GM23338 (cell line): ENCODE results near the gene FOCAD. TPM values are rescaled to one million over a fixed set of nuclear protein-coding genes. Genes with fewer than 3 reads are reported as not detected.

Experiments
- ATAC-seq: fragments of 200-7000 bp; cut with Tn5 transposase; 3 replicates; pipeline ENCODE4 v1.9.1; 2020
- DNase-seq: peaks from one replicate; pipeline ENCODE4 v3.0.0-alpha.2; 2015; ENCODE audit warnings: low spot score
- H2AFZ ChIP-seq: fragments of 200-600 bp; sonication (generic); 2 replicates; pipeline ENCODE4 v1.8.0; 2016; ENCODE audit warnings: antibody characterized with exemption, mild to moderate bottlenecking, moderate library complexity
- H3F3A ChIP-seq: fragments of 200-600 bp; sonication (generic); replicated peaks from 2 replicates; pipeline ENCODE4 v1.8.0; 2017; ENCODE audit warnings: antibody characterized with exemption, mixed run types, low read depth
- H3K27ac ChIP-seq: fragments of 200-600 bp; sonication (generic); 2 replicates; pipeline ENCODE4 v1.6.1; 2016; ENCODE audit warnings: low read depth
- H3K27me3 ChIP-seq: fragments of 200-600 bp; sonication (generic); 2 replicates; pipeline ENCODE4 v1.8.0; 2016; ENCODE audit warnings: mild to moderate bottlenecking, mixed run types, moderate library complexity; ENCODE audit not compliant: insufficient read depth
- H3K36me3 ChIP-seq: fragments of 200-600 bp; sonication (generic); 2 replicates; pipeline ENCODE4 v1.8.0; 2016; ENCODE audit warnings: mild to moderate bottlenecking; ENCODE audit not compliant: insufficient read depth
- H3K4me1 ChIP-seq: fragments of 200-600 bp; sonication (generic); 2 replicates; pipeline ENCODE4 v1.8.0; 2016; ENCODE audit warnings: mild to moderate bottlenecking, moderate library complexity; ENCODE audit not compliant: insufficient read depth
- H3K4me2 ChIP-seq: fragments of 200-600 bp; sonication (generic); 2 replicates; pipeline ENCODE4 v1.7.1; 2017; ENCODE audit warnings: mixed run types
- H3K4me3 ChIP-seq: fragments of 200-600 bp; sonication (generic); 2 replicates; pipeline ENCODE4 v1.6.1; 2016; ENCODE audit warnings: mixed run types
- H3K79me2 ChIP-seq: fragments of 200-600 bp; sonication (generic); replicated peaks from 2 replicates; pipeline ENCODE4 v1.8.0; 2017; ENCODE audit warnings: mild to moderate bottlenecking; ENCODE audit not compliant: insufficient read depth
- H3K9me2 ChIP-seq: fragments of 200-600 bp; sonication (generic); 2 replicates; pipeline ENCODE4 v1.8.0; 2017; ENCODE audit not compliant: insufficient read depth
- H4K20me1 ChIP-seq: fragments of 200-600 bp; sonication (generic); replicated peaks from 2 replicates; pipeline ENCODE4 v1.8.0; 2017; ENCODE audit warnings: mild to moderate bottlenecking; ENCODE audit not compliant: insufficient read depth
- H3K27ac Mint-ChIP-seq: 2 replicates; pipeline ENCODE4 v1.8.0; 2020; ENCODE audit warnings: inconsistent platforms, mild to moderate bottlenecking, moderate library complexity, mixed read lengths
- H3K27me3 Mint-ChIP-seq: 3 replicates; pipeline ENCODE4 v1.8.0; 2022; ENCODE audit warnings: low read depth, mild to moderate bottlenecking, moderate library complexity, mixed read lengths, inconsistent platforms; ENCODE audit not compliant: insufficient read depth, poor library complexity
- H3K36me3 Mint-ChIP-seq: 3 replicates; pipeline ENCODE4 v1.8.0; 2021; ENCODE audit warnings: low read depth, mild to moderate bottlenecking, inconsistent platforms, moderate library complexity, mixed read lengths
- H3K4me1 Mint-ChIP-seq: 3 replicates; pipeline ENCODE4 v1.8.0; 2020; ENCODE audit warnings: mild to moderate bottlenecking, inconsistent platforms, mixed read lengths
- H3K4me3 Mint-ChIP-seq: 3 replicates; pipeline ENCODE4 v1.8.0; 2021; ENCODE audit warnings: moderate library complexity, mild to moderate bottlenecking, inconsistent platforms, mixed read lengths
- H3K9me3 Mint-ChIP-seq: 3 replicates; pipeline ENCODE4 v1.8.0; 2020; ENCODE audit warnings: moderate library complexity, mild to moderate bottlenecking, inconsistent platforms, mixed read lengths
- EZH2 ChIP-seq: fragments of 200-600 bp; sonication (generic); IDR thresholded peaks from one replicate; pipeline ENCODE4 v1.8.0; 2017; ENCODE audit warnings: antibody characterized with exemption, mild to moderate bottlenecking, low read depth; ENCODE audit not compliant: unreplicated experiment
- EZH2phosphoT487 ChIP-seq: fragments of 200-600 bp; sonication (generic); IDR thresholded peaks from one replicate; pipeline ENCODE4 v1.8.1; 2018; ENCODE audit warnings: antibody characterized with exemption; ENCODE audit not compliant: unreplicated experiment
- POLR2AphosphoS5 ChIP-seq: IDR thresholded peaks from 2 replicates; pipeline ENCODE4 v1.6.1; 2016; ENCODE audit warnings: antibody characterized with exemption, low read depth
- STAT1 ChIP-seq: IDR thresholded peaks from one replicate; pipeline ENCODE4 v1.6.1; 2016; ENCODE audit warnings: antibody characterized with exemption; ENCODE audit not compliant: unreplicated experiment
- ZNF114 ChIP-seq: fragments of 250-450 bp; sonication (Bioruptor Pico); IDR thresholded peaks from 2 replicates; pipeline ENCODE4 v1.5.0; 2020; ENCODE audit warnings: mild to moderate bottlenecking, moderate library complexity
- polyA plus RNA-seq: library from polyadenylated mRNA; unstranded; fragments of >200 nt; fragmentation: Nextera tagmentation; extraction: Ambion mirVana; gene quantifications from 2 replicates; pipeline ENCODE4 v1.2.1, GENCODE V29; 2016
- total RNA-seq: library from RNA; depleted of rRNA; stranded (reverse); fragments of >200 nt; shearing (Covaris generic); gene quantifications from 2 replicates; pipeline ENCODE4 v1.2.3, GENCODE V29; 2014
- TF ChIP-seq, protein P1 (sequence below), 2 experiments: fragments of 200-600 bp in 1 of 2; sonication (generic) in 1 of 2; conservative IDR thresholded peaks; 2 replicates each; pipeline versions ENCODE4 v1.5.1 to v1.6.1; 2016 to 2017; ENCODE audit warnings: antibody characterized with exemption in 2 of 2, low read depth in 2 of 2, mild to moderate bottlenecking in 2 of 2, moderate library complexity in 1 of 2
- TF ChIP-seq, protein P2 (sequence below): fragments of 250-450 bp; sonication (Bioruptor Pico); IDR thresholded peaks from 2 replicates; pipeline ENCODE4 v1.5.0; 2020; ENCODE audit warnings: mild to moderate bottlenecking, moderate library complexity

Gene FOCAD
- total and polyA plus RNA-seq, 2 experiments from 2014 or later = 13.7 to 66.5 TPM

DNA sequence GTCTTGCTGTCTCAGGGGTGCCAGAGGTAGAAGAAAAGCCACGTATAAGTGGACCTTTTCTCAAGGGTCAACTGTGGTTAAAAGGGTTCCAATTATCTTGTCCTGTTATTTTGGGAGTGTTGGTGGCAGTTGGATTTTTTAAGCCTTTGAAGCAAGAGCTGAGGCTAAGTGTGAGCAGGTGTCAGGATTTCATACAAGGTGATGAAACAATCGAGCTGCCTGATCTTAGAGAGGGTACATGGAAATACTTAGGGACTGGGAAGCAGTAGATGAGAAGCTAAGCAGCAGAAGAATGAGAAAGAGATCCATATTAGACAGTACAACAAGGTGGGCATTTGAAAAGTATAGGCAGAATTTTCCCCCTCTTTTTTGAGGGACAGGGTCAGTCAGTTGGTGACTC is 23.6 kb downstream of the FOCAD start:
- H3K27ac Mint-ChIP-seq = no peak overlapping the region
- no peaks in the 10 kb centered on the region for H3K9me3 Mint-ChIP-seq
- peaks cover 18% of the 10 kb centered on the region; the same call in 2 of the 3 replicates for H3K4me1 Mint-ChIP-seq
- Histone ChIP-seq H3K9me2 (no peaks in the 10 kb centered on the region), H3K27ac (no peak overlapping the region), H4K20me1 (no peaks in the 10 kb centered on the region), H3K4me3 (no peak overlapping the region), H3K4me2 (no peak overlapping the region), H3K27me3 (no peaks in the 10 kb centered on the region), H3K36me3 (no peaks in the 10 kb centered on the region), H2AFZ (no peak overlapping the region), H3K4me1 (peaks cover 11% of the 10 kb centered on the region), H3K79me2 (peaks cover 53% of the 10 kb centered on the region), H3F3A (no peaks in the 10 kb centered on the region)
- ATAC-seq = no peak
- TF ChIP-seq STAT1 (no peak), EZH2 (no peak)
- TF ChIP-seq, protein P1, sequence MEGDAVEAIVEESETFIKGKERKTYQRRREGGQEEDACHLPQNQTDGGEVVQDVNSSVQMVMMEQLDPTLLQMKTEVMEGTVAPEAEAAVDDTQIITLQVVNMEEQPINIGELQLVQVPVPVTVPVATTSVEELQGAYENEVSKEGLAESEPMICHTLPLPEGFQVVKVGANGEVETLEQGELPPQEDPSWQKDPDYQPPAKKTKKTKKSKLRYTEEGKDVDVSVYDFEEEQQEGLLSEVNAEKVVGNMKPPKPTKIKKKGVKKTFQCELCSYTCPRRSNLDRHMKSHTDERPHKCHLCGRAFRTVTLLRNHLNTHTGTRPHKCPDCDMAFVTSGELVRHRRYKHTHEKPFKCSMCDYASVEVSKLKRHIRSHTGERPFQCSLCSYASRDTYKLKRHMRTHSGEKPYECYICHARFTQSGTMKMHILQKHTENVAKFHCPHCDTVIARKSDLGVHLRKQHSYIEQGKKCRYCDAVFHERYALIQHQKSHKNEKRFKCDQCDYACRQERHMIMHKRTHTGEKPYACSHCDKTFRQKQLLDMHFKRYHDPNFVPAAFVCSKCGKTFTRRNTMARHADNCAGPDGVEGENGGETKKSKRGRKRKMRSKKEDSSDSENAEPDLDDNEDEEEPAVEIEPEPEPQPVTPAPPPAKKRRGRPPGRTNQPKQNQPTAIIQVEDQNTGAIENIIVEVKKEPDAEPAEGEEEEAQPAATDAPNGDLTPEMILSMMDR (conservative IDR thresholded peaks at IDR 0.05; ENCODE audit: low read depth in 2 of 2) = no peak
- H3K27me3 Mint-ChIP-seq = no peaks in the 10 kb centered on the region
- no peak overlapping the region for H3K4me3 Mint-ChIP-seq
- no peaks in the 10 kb centered on the region for H3K36me3 Mint-ChIP-seq
- DNase-seq = no peak

DNA sequence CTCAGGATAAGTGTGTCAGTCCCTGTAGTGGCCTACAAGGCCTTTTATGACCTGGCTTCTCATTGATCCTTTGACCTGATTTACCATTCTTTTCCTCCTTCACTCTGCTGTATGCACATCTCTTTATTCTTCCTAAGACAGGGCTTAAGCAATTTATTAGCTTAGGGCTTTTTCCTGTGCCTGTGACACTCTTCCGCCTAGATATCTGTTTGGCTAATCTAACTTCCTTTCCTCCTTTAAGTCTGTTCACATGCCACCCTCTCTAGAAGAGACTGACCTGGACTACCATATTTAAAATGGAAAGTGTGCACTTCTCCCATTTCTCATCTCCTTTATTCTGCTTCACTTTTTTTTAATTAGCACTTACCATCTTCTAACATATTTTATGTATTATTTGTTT is 29.1 kb downstream of the FOCAD start:
- ATAC-seq (no peak), DNase-seq (no peak)
- Histone ChIP-seq H3K36me3 (no peaks in the 10 kb centered on the region), H3K27me3 (no peaks in the 10 kb centered on the region), H3K4me2 (no peak overlapping the region), H3F3A (no peaks in the 10 kb centered on the region), H3K79me2 (peaks cover 32% of the 10 kb centered on the region), H3K4me1 (no peaks in the 10 kb centered on the region), H4K20me1 (no peaks in the 10 kb centered on the region), H3K4me3 (no peak overlapping the region), H2AFZ (no peak overlapping the region), H3K9me2 (no peaks in the 10 kb centered on the region), H3K27ac (no peak overlapping the region)
- no peaks in the 10 kb centered on the region for H3K36me3 Mint-ChIP-seq
- no peaks in the 10 kb centered on the region for H3K9me3 Mint-ChIP-seq
- no peak overlapping the region for H3K27ac Mint-ChIP-seq
- H3K27me3 Mint-ChIP-seq = no peaks in the 10 kb centered on the region
- no peak overlapping the region for H3K4me3 Mint-ChIP-seq
- peaks cover 10% of the 10 kb centered on the region; the same call in 2 of the 3 replicates for H3K4me1 Mint-ChIP-seq
- no peak for TF ChIP-seq EZH2
- TF ChIP-seq STAT1 = no peak
- TF ChIP-seq, protein P1 (conservative IDR thresholded peaks at IDR 0.05; ENCODE audit: low read depth in 2 of 2) = no peak
- TF ChIP-seq ZNF114 (CRISPR knock-in tag) = no peak
- no peak for TF ChIP-seq EZH2phosphoT487
- TF ChIP-seq, protein P2, sequence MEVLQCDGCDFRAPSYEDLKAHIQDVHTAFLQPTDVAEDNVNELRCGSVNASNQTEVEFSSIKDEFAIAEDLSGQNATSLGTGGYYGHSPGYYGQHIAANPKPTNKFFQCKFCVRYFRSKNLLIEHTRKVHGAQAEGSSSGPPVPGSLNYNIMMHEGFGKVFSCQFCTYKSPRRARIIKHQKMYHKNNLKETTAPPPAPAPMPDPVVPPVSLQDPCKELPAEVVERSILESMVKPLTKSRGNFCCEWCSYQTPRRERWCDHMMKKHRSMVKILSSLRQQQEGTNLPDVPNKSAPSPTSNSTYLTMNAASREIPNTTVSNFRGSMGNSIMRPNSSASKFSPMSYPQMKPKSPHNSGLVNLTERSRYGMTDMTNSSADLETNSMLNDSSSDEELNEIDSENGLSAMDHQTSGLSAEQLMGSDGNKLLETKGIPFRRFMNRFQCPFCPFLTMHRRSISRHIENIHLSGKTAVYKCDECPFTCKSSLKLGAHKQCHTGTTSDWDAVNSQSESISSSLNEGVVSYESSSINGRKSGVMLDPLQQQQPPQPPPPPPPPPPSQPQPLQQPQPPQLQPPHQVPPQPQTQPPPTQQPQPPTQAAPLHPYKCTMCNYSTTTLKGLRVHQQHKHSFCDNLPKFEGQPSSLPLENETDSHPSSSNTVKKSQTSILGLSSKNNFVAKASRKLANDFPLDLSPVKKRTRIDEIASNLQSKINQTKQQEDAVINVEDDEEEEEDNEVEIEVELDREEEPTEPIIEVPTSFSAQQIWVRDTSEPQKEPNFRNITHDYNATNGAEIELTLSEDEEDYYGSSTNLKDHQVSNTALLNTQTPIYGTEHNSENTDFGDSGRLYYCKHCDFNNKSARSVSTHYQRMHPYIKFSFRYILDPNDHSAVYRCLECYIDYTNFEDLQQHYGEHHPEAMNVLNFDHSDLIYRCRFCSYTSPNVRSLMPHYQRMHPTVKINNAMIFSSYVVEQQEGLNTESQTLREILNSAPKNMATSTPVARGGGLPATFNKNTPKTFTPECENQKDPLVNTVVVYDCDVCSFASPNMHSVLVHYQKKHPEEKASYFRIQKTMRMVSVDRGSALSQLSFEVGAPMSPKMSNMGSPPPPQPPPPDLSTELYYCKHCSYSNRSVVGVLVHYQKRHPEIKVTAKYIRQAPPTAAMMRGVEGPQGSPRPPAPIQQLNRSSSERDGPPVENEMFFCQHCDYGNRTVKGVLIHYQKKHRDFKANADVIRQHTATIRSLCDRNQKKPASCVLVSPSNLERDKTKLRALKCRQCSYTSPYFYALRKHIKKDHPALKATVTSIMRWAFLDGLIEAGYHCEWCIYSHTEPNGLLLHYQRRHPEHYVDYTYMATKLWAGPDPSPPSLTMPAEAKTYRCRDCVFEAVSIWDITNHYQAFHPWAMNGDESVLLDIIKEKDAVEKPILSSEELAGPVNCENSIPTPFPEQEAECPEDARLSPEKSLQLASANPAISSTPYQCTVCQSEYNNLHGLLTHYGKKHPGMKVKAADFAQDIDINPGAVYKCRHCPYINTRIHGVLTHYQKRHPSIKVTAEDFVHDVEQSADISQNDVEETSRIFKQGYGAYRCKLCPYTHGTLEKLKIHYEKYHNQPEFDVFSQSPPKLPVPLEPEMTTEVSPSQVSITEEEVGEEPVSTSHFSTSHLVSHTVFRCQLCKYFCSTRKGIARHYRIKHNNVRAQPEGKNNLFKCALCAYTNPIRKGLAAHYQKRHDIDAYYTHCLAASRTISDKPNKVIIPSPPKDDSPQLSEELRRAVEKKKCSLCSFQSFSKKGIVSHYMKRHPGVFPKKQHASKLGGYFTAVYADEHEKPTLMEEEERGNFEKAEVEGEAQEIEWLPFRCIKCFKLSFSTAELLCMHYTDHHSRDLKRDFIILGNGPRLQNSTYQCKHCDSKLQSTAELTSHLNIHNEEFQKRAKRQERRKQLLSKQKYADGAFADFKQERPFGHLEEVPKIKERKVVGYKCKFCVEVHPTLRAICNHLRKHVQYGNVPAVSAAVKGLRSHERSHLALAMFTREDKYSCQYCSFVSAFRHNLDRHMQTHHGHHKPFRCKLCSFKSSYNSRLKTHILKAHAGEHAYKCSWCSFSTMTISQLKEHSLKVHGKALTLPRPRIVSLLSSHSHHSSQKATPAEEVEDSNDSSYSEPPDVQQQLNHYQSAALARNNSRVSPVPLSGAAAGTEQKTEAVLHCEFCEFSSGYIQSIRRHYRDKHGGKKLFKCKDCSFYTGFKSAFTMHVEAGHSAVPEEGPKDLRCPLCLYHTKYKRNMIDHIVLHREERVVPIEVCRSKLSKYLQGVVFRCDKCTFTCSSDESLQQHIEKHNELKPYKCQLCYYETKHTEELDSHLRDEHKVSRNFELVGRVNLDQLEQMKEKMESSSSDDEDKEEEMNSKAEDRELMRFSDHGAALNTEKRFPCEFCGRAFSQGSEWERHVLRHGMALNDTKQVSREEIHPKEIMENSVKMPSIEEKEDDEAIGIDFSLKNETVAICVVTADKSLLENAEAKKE = no peak
- no peak for TF ChIP-seq POLR2AphosphoS5
